ENCODE data around the gene CACFD1. TPM values are rescaled to one million over a fixed set of nuclear protein-coding genes. Genes with fewer than 3 reads are reported as not detected.
A peak's percentile ranks its signal among the peaks of the same experiment; 100 is the strongest.

The CACFD1 gene
- total RNA-seq, 1 donor from 2014 or later: 24.6 TPM

GRCh38 chr9:133421615-133422542 is 37.9 kb upstream of the CACFD1 start, which contains the start of gene ADAMTS13:
Gene ADAMTS13, plus strand, starts transcription at chr9:133422367. Its CDS starts 77 bp downstream, at chr9:133422444.
- peak; percentile 11 for TF ChIP-seq CTCF (IDR thresholded peaks at IDR 0.05; ENCODE audit: insufficient read depth, low read length, poor library complexity, severe bottlenecking)
- Histone ChIP-seq H3K27me3 (ENCODE audit: control insufficient read depth, insufficient read depth, low read length) (peaks cover 15% of the 10 kb centered on the region), H3K4me3 (ENCODE audit: low read depth, low read length) (no peak within 1 kb of the TSS), H3K36me3 (ENCODE audit: control insufficient read depth, insufficient read depth, low read length) (no peaks in the 10 kb centered on the region)
- DNase-seq (ENCODE audit: low read depth): no peak

- peaks cover 23% of the 10 kb centered on the region for H3K27me3 ChIP-seq (ENCODE audit: control insufficient read depth, insufficient read depth, low read length)
- H3K36me3 ChIP-seq (ENCODE audit: control insufficient read depth, insufficient read depth, low read length): no peaks in the 10 kb centered on the region
- no peak for TF ChIP-seq CTCF (IDR thresholded peaks at IDR 0.05; ENCODE audit: insufficient read depth, low read length, poor library complexity, severe bottlenecking)
- H3K4me3 ChIP-seq (ENCODE audit: low read depth, low read length): no peak overlapping the region
- DNase-seq (ENCODE audit: low read depth): no peak
Measured at GRCh38 chr9:133423216-133423615, 36.6 kb upstream of the CACFD1 start.

- TF ChIP-seq CTCF (IDR thresholded peaks at IDR 0.05; ENCODE audit: insufficient read depth, low read length, poor library complexity, severe bottlenecking): no peak
- no peak overlapping the region for H3K4me3 ChIP-seq (ENCODE audit: low read depth, low read length)
- no peak for DNase-seq (ENCODE audit: low read depth)
- H3K27me3 ChIP-seq (ENCODE audit: control insufficient read depth, insufficient read depth, low read length): peaks cover 25% of the 10 kb centered on the region
- H3K36me3 ChIP-seq (ENCODE audit: control insufficient read depth, insufficient read depth, low read length): no peaks in the 10 kb centered on the region
Measured at GRCh38 chr9:133424187-133424586, 35.6 kb upstream of the CACFD1 start.

- no peak for DNase-seq (ENCODE audit: low read depth)
- Histone ChIP-seq H3K27me3 (ENCODE audit: control insufficient read depth, insufficient read depth, low read length) (peaks cover 30% of the 10 kb centered on the region), H3K36me3 (ENCODE audit: control insufficient read depth, insufficient read depth, low read length) (no peaks in the 10 kb centered on the region), H3K4me3 (ENCODE audit: low read depth, low read length) (no peak overlapping the region)
- no peak for TF ChIP-seq CTCF (IDR thresholded peaks at IDR 0.05; ENCODE audit: insufficient read depth, low read length, poor library complexity, severe bottlenecking)
Measured at GRCh38 chr9:133425049-133425632, 34.6 kb upstream of the CACFD1 start.

GRCh38 chr9:133426011-133426410 is 33.8 kb upstream of the CACFD1 start:
- no peak for DNase-seq (ENCODE audit: low read depth)
- H3K4me3 ChIP-seq (ENCODE audit: low read depth, low read length): no peak overlapping the region
- TF ChIP-seq CTCF (IDR thresholded peaks at IDR 0.05; ENCODE audit: insufficient read depth, low read length, poor library complexity, severe bottlenecking): no peak

More at GRCh38 chr9:133426011-133426410, 33.8 kb upstream of the CACFD1 start:
- H3K27me3 ChIP-seq (ENCODE audit: control insufficient read depth, insufficient read depth, low read length): peaks cover 30% of the 10 kb centered on the region
- H3K36me3 ChIP-seq (ENCODE audit: control insufficient read depth, insufficient read depth, low read length): no peaks in the 10 kb centered on the region
